GM12873 (cell line): ENCODE data around the gene CPNE6.

ENCODE experiments used
- TF ChIP-seq, protein P1 (sequence below): IDR thresholded peaks from 2 replicates; pipeline ENCODE4 v1.5.1; 2012; ENCODE audit warnings: low read depth, mild to moderate bottlenecking, moderate library complexity, low read length, control low read depth; ENCODE audit not compliant: insufficient read depth; ENCODE audit errors: missing control alignments

Gene CPNE6

DNA sequence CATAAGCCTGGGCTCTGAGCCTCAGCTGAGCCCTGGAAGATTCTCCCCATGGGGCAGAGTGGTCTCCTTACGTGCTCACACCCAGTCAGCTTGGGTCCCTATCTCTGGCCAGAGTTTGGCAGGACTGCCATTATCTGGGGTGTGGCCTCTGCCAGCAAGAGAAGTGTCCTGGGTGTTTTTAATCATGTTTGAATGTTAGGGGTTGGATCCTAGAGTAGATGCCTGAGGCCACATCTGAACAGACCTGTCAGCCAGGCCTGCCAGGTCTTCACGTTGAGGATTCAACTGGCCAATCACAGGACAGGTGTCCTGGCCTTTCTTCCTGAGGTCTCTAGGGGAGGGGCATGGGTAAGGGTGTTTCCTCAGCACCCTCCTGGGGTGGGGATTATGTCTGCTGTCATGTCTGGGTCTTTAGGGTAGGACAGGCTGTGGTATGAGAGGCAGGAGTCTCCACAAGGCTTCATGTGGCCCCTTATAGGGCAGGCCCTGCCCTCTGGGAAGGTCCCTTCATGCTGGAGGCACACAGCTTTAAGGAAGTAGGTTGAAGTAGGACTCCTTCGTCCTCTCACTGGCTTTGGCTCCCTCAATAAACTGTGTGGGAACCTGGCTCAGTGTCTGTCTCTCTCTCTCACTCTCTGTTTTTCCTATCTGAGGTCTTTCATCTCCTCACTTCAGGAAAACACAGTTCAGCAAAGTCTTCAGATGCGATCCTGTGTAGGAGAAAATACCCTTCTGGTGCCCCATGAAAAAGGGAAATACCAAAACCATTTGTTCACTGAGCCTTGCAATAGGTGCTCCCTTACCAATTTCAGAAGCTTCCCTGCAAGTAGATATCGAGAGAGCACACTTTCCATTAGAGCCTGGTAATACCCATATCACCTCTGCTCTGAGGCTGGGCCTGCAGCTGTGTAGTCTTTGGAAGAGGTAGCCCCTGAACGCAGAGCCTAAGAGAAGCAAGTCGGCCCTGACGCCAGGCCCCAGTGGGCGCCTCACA, 52.4 kb downstream of the CPNE6 start:
- TF ChIP-seq, protein P1, sequence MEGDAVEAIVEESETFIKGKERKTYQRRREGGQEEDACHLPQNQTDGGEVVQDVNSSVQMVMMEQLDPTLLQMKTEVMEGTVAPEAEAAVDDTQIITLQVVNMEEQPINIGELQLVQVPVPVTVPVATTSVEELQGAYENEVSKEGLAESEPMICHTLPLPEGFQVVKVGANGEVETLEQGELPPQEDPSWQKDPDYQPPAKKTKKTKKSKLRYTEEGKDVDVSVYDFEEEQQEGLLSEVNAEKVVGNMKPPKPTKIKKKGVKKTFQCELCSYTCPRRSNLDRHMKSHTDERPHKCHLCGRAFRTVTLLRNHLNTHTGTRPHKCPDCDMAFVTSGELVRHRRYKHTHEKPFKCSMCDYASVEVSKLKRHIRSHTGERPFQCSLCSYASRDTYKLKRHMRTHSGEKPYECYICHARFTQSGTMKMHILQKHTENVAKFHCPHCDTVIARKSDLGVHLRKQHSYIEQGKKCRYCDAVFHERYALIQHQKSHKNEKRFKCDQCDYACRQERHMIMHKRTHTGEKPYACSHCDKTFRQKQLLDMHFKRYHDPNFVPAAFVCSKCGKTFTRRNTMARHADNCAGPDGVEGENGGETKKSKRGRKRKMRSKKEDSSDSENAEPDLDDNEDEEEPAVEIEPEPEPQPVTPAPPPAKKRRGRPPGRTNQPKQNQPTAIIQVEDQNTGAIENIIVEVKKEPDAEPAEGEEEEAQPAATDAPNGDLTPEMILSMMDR, result no peak

DNA sequence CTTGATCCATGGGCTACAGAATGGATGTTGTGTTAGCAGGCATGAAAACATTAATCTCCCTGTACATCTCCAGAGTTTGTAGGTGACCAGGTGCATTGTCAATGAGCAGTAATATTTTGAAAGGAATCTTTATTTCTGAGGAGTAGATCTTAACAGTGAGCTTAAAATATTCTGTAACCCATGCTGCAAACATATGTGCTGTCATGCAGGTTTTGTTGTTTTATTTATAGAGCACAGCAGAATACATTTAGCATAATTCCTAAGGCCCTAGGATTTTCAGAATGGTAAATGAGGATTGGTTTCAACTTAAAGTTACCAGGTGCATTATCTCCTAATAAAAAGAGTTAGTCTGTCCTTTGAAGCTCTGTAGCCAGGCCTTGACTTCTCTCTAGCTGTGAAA, 55.6 kb downstream of the CPNE6 start:
- TF ChIP-seq, protein P1, result no peak

DNA sequence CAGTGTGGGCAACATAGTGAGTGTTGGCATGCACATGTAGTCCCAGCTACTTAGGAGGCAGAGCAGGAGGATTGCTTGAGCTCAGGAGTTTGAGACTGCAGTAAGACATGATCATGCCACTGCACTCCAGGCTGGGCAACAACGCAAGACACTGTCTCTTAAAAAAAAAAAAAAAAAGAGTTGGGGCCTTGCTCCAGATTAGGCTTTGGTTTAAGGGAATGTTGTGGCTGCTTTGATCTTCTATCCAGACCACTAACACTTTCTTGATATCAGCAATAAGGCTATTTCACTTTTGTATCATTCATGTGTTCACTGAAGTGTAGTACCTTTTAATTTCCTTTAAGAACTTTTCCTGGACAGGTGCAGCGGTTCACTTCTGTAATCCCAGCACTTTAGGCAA, 56.3 kb downstream of the CPNE6 start:
- TF ChIP-seq, protein P1, result no peak
